Endothelial cell of hepatic sinusoid (primary cell): Measurements from ENCODE around the gene NISCH.

ENCODE experiments used
- in situ Hi-C: cut with HindIII; loops from 2 replicates; pipeline ENCODE4 v1.10.0; 2017; ENCODE audit warnings: low sequenced_read_pairs

The NISCH gene

GRCh38 chr3:52535411-52536111 is 80.2 kb downstream of the NISCH start:
- in situ Hi-C loops: no loop called here

DNA sequence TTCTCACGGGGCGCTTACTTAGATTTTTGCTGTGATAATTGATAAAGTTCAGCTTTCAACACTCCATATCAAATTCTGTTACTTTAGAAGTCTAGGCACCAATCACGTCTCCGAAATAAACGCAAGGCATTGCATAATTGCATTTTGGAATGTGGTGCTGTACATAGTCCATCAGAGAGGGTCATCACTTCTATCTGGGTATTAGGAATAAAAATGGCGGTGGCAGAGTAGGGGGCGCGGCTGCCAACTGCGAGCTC is 80.6 kb downstream of the NISCH start:
- in situ Hi-C loops: no loop called here

- in situ Hi-C loops: no loop called here
Observed at GRCh38 chr3:52536369-52537164, 81.2 kb downstream of the NISCH start, which contains the start of gene UQCC5. UQCC5 (plus strand) TSS chr3:52536605; CDS start chr3:52536756, 151 bp downstream.

DNA sequence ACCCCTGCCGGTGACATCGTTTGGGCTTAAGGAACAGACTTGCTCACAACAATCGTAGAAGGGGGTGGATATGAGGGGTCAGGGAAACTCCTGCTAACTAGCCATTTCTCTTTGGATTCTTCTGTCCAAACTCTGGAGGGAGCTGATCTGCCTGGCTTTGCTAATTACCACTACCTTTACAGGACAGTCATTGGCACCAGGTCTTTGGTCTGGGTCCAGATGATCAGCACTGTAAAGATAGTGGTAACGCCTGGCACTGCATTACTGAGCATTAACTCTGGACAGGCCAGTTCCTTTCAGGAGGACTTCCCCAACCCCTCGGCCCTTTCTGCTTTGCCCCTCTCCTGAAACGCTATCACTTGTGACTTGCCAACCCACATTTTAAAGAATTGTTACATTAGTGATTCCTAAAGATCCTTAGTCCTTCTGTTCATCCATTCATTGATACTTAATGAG is 81.8 kb downstream of the NISCH start:
- in situ Hi-C loops: no loop called here

GRCh38 chr3:52537726-52538421 is 82.5 kb downstream of the NISCH start:
- in situ Hi-C loops: no loop called here

DNA sequence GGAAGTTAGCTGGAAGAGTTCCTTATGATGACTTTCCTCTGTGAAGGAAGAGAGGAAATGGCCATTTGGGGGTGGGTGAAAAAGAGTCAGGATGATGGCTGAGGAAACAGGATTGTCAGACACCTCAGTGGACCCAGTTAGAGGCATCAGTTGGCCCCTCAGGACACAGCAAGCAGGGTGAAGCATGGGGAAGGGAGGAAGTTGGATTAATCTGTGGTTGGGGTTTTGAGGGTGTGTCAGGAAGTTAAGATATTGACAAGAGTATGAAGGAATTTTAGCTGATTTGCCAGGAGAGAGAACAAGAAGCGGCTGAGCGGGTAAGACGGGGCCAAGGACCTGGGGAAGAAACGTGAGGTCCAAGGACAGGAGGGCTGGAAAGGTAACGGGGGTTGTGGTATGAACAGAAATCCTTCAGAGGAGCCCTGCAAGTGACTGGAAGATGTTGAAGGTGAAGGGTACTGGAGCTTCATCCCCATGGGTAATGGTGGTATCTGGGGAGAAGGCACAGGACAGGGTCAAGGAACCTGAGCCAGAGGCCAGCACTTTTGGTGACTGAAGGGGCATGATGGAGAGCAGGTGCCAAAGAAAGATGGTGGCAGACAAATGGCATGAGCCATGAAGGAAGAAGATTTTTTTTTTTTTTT is 83.7 kb downstream of the NISCH start:
- in situ Hi-C loops: no loop called here

DNA sequence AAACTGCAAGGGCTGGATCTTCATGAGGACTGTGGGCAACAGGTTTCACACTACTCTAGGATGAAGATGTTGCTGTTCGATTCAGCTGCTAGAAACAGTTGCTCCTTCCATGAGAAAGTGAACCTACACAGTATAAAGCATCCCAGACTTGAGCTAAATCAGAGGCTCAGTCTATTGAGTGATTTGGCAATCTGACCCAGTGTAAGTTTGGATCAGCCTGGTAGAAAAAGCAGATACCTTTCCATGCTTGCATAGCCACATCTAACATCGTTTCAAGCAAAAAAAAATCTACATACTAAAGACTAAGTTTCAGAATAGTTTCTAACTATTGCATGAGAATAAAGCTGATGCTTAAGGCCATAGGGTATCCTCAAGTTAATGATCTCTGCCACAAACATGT is 85.6 kb downstream of the NISCH start:
- in situ Hi-C loops: no loop called here
